HCT116 (cell line): ENCODE data around the gene PRDX4. TPM values are rescaled to one million over a fixed set of nuclear protein-coding genes. Genes with fewer than 3 reads are reported as not detected.

ENCODE experiments used
- ATAC-seq: fragments of 200-7000 bp; cut with Tn5 transposase; 2 replicates; pipeline ENCODE4 v1.9.1; 2020; ENCODE audit warnings: mild to moderate bottlenecking, moderate library complexity
- BruUV-seq: library from RNA; stranded (reverse); fragments of 400-500 nt; replicated peaks from 2 replicates; lab custom pipeline; 2021; lab: Mats Ljungman, UMichigan
- CTCF ChIA-PET: fragments of 300-600 bp; sonication (Branson Sonifier 250); formaldehyde crosslinking; loops from one replicate; lab custom pipeline; 2021; ENCODE audit warnings: antibody characterized with exemption; lab: Charles Lee
- POLR2A ChIA-PET: fragments of 300-600, 350-600 bp; sonication (Branson Sonifier 250); formaldehyde crosslinking; loops from one replicate; lab custom pipeline; 2021; ENCODE audit warnings: antibody characterized with exemption; lab: Charles Lee
- RAD21 ChIA-PET, 2 experiments: fragments of 300-600 bp; sonication (Branson Sonifier 250); formaldehyde crosslinking; loops; one replicate each; lab custom pipeline; 2023; ENCODE audit warnings: low total read pairs in 2 of 2; ENCODE audit not compliant: uncharacterized antibody in 2 of 2, unreplicated experiment in 2 of 2, low non-redundant PET in 1 of 2; lab: Charles Lee
- DNase-seq: peaks from one replicate; pipeline ENCODE4 v3.0.0-alpha.2; 2010; ENCODE audit warnings: low read depth, low spot score
- H2AFZ ChIP-seq: fragments of 200-600 bp; shearing (Covaris generic), sonication (generic); 2 replicates; pipeline ENCODE4 v1.6.1; 2017; ENCODE audit warnings: low read depth, mixed run types, mixed read lengths, antibody characterized with exemption, low read length; ENCODE audit not compliant: poor library complexity, severe bottlenecking
- H3K27ac ChIP-seq: 2 replicates; pipeline ENCODE4 v1.5.1; 2012; ENCODE audit warnings: low read depth, low read length
- H3K27me3 ChIP-seq: fragments of 200-600 bp; sonication (generic); 2 replicates; pipeline ENCODE4 v1.6.1; 2016; ENCODE audit warnings: mixed run types, low read length, mixed read lengths; ENCODE audit not compliant: insufficient read depth
- H3K36me3 ChIP-seq, 2 experiments: fragments of 200-500 bp in 1 of 2; fragments of 200-600 bp in 1 of 2; sonication (Bioruptor generic) in 1 of 2; sonication (generic) in 1 of 2; 2 replicates each; pipeline versions ENCODE4 v1.5.1 to v1.6.1; 2014 to 2016; ENCODE audit warnings: low read length in 2 of 2, inconsistent platforms in 1 of 2, mixed read lengths in 1 of 2, mixed run types in 1 of 2; ENCODE audit not compliant: insufficient read depth in 2 of 2, control insufficient read depth in 1 of 2
- H3K4me1 ChIP-seq, 2 experiments: fragments of 200-600 bp in 1 of 2; sonication (generic) in 1 of 2; 2 replicates each; pipeline versions ENCODE4 v1.5.1 to v1.6.1; 2012 to 2017; ENCODE audit warnings: low read length in 2 of 2, inconsistent platforms in 1 of 2, mild to moderate bottlenecking in 1 of 2, mixed read lengths in 1 of 2, mixed run types in 1 of 2, moderate library complexity in 1 of 2; ENCODE audit not compliant: insufficient read depth in 2 of 2, control insufficient read depth in 1 of 2
- H3K4me2 ChIP-seq: fragments of 200-600 bp; sonication (generic); 2 replicates; pipeline ENCODE4 v1.6.1; 2017; ENCODE audit warnings: mixed run types, low read length, mixed read lengths
- H3K4me3 ChIP-seq, 2 experiments: fragments of 200-600 bp in 1 of 2; sonication (generic) in 1 of 2; replicated peaks in 1 of 2; 2 replicates each; pipeline ENCODE4 v1.5.1; 2011 to 2016; ENCODE audit warnings: low read length in 2 of 2, control low read depth in 1 of 2, low read depth in 1 of 2, mild to moderate bottlenecking in 1 of 2, mixed read lengths in 1 of 2, mixed run types in 1 of 2
- H3K79me2 ChIP-seq: fragments of 200-600 bp; sonication (generic); 2 replicates; pipeline ENCODE4 v1.6.1; 2017; ENCODE audit warnings: mild to moderate bottlenecking, mixed run types, low read length, moderate library complexity, mixed read lengths; ENCODE audit not compliant: insufficient read depth
- H3K9ac ChIP-seq: fragments of 200-600 bp; sonication (generic); 2 replicates; pipeline ENCODE4 v1.6.1; 2016; ENCODE audit warnings: low read length, mixed read lengths
- H3K9me2 ChIP-seq: fragments of 200-600 bp; sonication (generic), shearing (Covaris generic); 2 replicates; pipeline ENCODE4 v1.6.1; 2017; ENCODE audit warnings: mixed run types, mild to moderate bottlenecking, moderate library complexity; ENCODE audit not compliant: insufficient read depth
- H3K9me3 ChIP-seq, 2 experiments: fragments of 200-500 bp in 1 of 2; fragments of 200-600 bp in 1 of 2; sonication (Bioruptor generic) in 1 of 2; sonication (generic) in 1 of 2; 2 replicates each; pipeline ENCODE4 v1.6.1; 2014 to 2017; ENCODE audit warnings: low read length in 2 of 2, mixed read lengths in 2 of 2, inconsistent platforms in 1 of 2, low read depth in 1 of 2, mild to moderate bottlenecking in 1 of 2, mixed run types in 1 of 2, moderate library complexity in 1 of 2; ENCODE audit not compliant: control insufficient read depth in 1 of 2, insufficient read depth in 1 of 2
- H4K20me1 ChIP-seq: fragments of 200-600 bp; sonication (generic), shearing (Covaris generic); 2 replicates; pipeline ENCODE4 v1.6.1; 2017; ENCODE audit warnings: mixed run types, mild to moderate bottlenecking, moderate library complexity; ENCODE audit not compliant: insufficient read depth
- ATF3 ChIP-seq: IDR thresholded peaks from 2 replicates; pipeline ENCODE4 v1.6.1; 2012
- CEBPB ChIP-seq: IDR thresholded peaks from 2 replicates; pipeline ENCODE4 v1.6.1; 2012; ENCODE audit warnings: low read depth
- EGR1 ChIP-seq: IDR thresholded peaks from 2 replicates; pipeline ENCODE4 v1.6.1; 2012; ENCODE audit warnings: low read depth
- ELF1 ChIP-seq: IDR thresholded peaks from 2 replicates; pipeline ENCODE4 v1.6.1; 2012; ENCODE audit warnings: low read depth, borderline replicate concordance
- EZH2 ChIP-seq: fragments of 200-600 bp; sonication (generic); IDR thresholded peaks from 2 replicates; pipeline ENCODE4 v1.6.1; 2017; ENCODE audit warnings: antibody characterized with exemption, mixed run types
- EZH2phosphoT487 ChIP-seq: fragments of 200-600 bp; IDR thresholded peaks from 2 replicates; pipeline ENCODE4 v1.6.1; 2018; ENCODE audit warnings: antibody characterized with exemption, borderline replicate concordance
- FOSL1 ChIP-seq: IDR thresholded peaks from 2 replicates; pipeline ENCODE4 v1.6.1; 2012; ENCODE audit warnings: low read depth
- MAX ChIP-seq: IDR thresholded peaks from 2 replicates; pipeline ENCODE4 v1.6.1; 2012
- POLR2A ChIP-seq: IDR thresholded peaks from 2 replicates; pipeline ENCODE4 v1.7.0; 2011; ENCODE audit warnings: borderline replicate concordance; ENCODE audit not compliant: insufficient read depth, insufficient read length; ENCODE audit errors: extremely low read depth
- POLR2AphosphoS5 ChIP-seq: IDR thresholded peaks from 2 replicates; pipeline ENCODE4 v1.6.1; 2011; ENCODE audit warnings: mild to moderate bottlenecking, low read depth, low read length, moderate library complexity
- RAD21 ChIP-seq: IDR thresholded peaks from 2 replicates; pipeline ENCODE4 v1.6.1; 2012; ENCODE audit warnings: low read depth, mild to moderate bottlenecking
- REST ChIP-seq: IDR thresholded peaks from 2 replicates; pipeline ENCODE4 v1.6.1; 2012; ENCODE audit warnings: low read depth
- SRF ChIP-seq: IDR thresholded peaks from 2 replicates; pipeline ENCODE4 v1.6.1; 2012; ENCODE audit warnings: low read depth
- TCF7L2 ChIP-seq: IDR thresholded peaks from 2 replicates; pipeline ENCODE4 v1.7.0; 2011; ENCODE audit warnings: borderline replicate concordance, inconsistent platforms; ENCODE audit not compliant: insufficient read depth, insufficient read length; ENCODE audit errors: extremely low read depth
- YY1 ChIP-seq: IDR thresholded peaks from 2 replicates; pipeline ENCODE4 v1.6.1; 2011; ENCODE audit warnings: low read length, low read depth, moderate library complexity, mild to moderate bottlenecking; ENCODE audit not compliant: insufficient replicate concordance; ENCODE audit errors: extremely low read depth
- ZFX ChIP-seq: fragments of 450-650 bp; IDR thresholded peaks from 2 replicates; pipeline ENCODE4 v1.6.1; 2017
- ZNF274 ChIP-seq: fragments of 200-500 bp; sonication (Bioruptor generic); IDR thresholded peaks from 2 replicates; pipeline ENCODE4 v1.6.1; 2014; ENCODE audit warnings: mild to moderate bottlenecking, low read depth, low read length, inconsistent platforms
- intact Hi-C: fragments of 100-400 bp; cut with micrococcal nuclease; formaldehyde crosslinking; loops from 2 replicates; pipeline ENCODE4 v1.10.0; 2022
- total RNA-seq: library from RNA; stranded (reverse); gene quantifications from one replicate; pipeline ENCODE4 v1.2.1, GENCODE V29; 2021; ENCODE audit not compliant: unreplicated experiment
- TF ChIP-seq, protein P1 (sequence below): IDR thresholded peaks from 2 replicates; pipeline ENCODE4 v1.6.1; 2011; ENCODE audit warnings: mild to moderate bottlenecking, low read length, moderate library complexity; ENCODE audit not compliant: insufficient replicate concordance; ENCODE audit errors: extremely low read depth

The PRDX4 gene
- total RNA-seq, 1 experiment from 2014 or later, result 122 TPM

DNA sequence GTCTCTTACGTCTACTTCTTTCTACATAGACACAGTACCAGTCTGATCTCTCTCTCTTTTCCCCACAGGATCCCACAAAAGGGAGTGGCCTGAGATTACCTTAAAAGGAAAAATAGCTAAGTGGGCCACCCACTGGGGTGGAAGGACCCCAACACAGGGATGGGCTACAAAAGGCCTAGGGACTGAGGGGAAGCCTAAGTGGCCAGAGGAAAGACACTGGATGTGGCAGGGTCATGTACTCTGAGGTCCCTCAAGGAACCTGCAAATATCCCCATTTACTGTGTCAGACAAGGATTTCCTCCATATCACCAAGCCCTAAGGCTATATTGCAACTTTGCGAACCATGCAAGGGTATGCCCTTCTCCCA lies 6.5 kb upstream of the PRDX4 start (continued):
- TF ChIP-seq, protein P1, sequence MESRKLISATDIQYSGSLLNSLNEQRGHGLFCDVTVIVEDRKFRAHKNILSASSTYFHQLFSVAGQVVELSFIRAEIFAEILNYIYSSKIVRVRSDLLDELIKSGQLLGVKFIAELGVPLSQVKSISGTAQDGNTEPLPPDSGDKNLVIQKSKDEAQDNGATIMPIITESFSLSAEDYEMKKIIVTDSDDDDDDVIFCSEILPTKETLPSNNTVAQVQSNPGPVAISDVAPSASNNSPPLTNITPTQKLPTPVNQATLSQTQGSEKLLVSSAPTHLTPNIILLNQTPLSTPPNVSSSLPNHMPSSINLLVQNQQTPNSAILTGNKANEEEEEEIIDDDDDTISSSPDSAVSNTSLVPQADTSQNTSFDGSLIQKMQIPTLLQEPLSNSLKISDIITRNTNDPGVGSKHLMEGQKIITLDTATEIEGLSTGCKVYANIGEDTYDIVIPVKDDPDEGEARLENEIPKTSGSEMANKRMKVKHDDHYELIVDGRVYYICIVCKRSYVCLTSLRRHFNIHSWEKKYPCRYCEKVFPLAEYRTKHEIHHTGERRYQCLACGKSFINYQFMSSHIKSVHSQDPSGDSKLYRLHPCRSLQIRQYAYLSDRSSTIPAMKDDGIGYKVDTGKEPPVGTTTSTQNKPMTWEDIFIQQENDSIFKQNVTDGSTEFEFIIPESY, result no peak
- no peak for TF ChIP-seq TCF7L2
- TF ChIP-seq ZNF274, result no peak
- no peak for TF ChIP-seq CEBPB
- no peak for TF ChIP-seq POLR2A
- TF ChIP-seq, all 23 proteins: peak for 0

DNA sequence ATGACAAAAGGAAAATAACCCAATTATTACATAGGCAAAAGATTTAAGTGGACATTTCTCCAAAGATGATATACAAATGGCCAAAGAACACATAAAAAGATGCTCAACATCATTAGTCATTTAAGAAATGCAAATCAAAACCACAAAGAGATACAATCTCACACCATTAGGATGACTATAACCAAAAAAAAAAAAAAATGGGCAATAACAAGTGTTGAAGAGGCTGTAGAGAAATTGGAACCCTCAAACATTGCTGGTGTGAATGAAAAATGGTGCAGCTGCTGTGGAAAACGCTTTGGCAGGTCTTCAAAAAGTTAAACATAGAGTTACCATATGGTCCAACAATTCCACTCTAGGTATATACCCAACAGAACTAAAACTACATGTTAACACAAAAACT lies 5.6 kb upstream of the PRDX4 start:
- POLR2A ChIA-PET, result no interaction called here
- RAD21 ChIA-PET, result no interaction called here
- BruUV-seq, result no TSS peak
- Histone ChIP-seq H3K9me3 (no peaks in the 10 kb centered on the region), H3K27me3 (no peaks in the 10 kb centered on the region), H3K4me2 (no peak overlapping the region), H3K79me2 (no peaks in the 10 kb centered on the region), H2AFZ (no peak overlapping the region), H3K36me3 (no peaks in the 10 kb centered on the region), H3K9me2 (no peaks in the 10 kb centered on the region), H3K4me3 (no peak overlapping the region), H4K20me1 (no peaks in the 10 kb centered on the region), H3K4me1 (peaks cover 1 to 2% of the 10 kb centered on the region in 2 experiments; a peak in 2 of 4 replicates), H3K27ac (no peak overlapping the region), H3K9ac (no peak overlapping the region)
- CTCF ChIA-PET, result no interaction called here
- intact Hi-C loops, result no loop called here
- ATAC-seq (no peak), DNase-seq (no peak)
- TF ChIP-seq YY1 (no peak), POLR2A (no peak), RAD21 (no peak), POLR2AphosphoS5 (no peak), ZNF274 (no peak), REST (no peak), CEBPB (no peak), EGR1 (no peak), TCF7L2 (no peak), MAX (no peak), ZFX (no peak), EZH2phosphoT487 (no peak), SRF (no peak), FOSL1 (no peak), ATF3 (no peak), ELF1 (no peak), EZH2 (no peak)
